ENCODE measurements around the gene CTNNA3. TPM values are rescaled to one million over a fixed set of nuclear protein-coding genes. Genes with fewer than 3 reads are reported as not detected.

The CTNNA3 gene
- total and polyA plus RNA-seq, 2 donors (not counting 3 experiments of a cell fraction or from before 2014, with no cell fraction given): not detected

DNA sequence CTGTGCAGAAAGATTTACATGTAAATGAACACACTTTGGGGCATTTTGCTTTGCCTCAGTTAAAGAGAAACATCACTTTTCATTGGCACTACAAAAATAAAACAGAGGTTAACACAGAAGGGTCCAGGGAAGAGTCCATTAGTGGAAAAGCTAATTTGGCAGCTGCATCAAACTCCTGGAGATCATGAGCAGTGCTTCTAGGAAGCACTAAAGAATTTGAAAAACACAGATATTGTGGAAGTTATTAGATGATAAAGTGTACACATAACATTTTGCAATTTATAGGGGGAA, 608.9 kb downstream of the CTNNA3 start:
- no peak overlapping the region for H3K4me3 ChIP-seq (replicated peaks in 1 of 3; ENCODE audit: insufficient read depth in 1 of 3, low read depth in 1 of 3, low read length in 3 of 3)
- TF ChIP-seq, protein P1, sequence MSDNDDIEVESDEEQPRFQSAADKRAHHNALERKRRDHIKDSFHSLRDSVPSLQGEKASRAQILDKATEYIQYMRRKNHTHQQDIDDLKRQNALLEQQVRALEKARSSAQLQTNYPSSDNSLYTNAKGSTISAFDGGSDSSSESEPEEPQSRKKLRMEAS (IDR thresholded peaks at IDR 0.05; ENCODE audit: insufficient read depth, insufficient read length): no peak
- TF ChIP-seq MYC (IDR thresholded peaks at IDR 0.05; ENCODE audit: low read depth, low read length) (no peak), EZH2 (IDR thresholded peaks at IDR 0.05; ENCODE audit: borderline replicate concordance, low read depth, low read length, severe bottlenecking) (no peak), JUN (IDR thresholded peaks at IDR 0.05; ENCODE audit: borderline replicate concordance, insufficient read depth, insufficient read length, low read depth) (no peak)
- dilution Hi-C loops (cut with MboI; ENCODE audit: extremely low pct_ligation_motif_present, low sequenced_read_pairs): no loop called here
- H3K27me3 ChIP-seq (ENCODE audit: control insufficient read depth in 2 of 2, insufficient read depth in 2 of 2, low read length in 2 of 2): no peaks in the 10 kb centered on the region
- no peaks in the 10 kb centered on the region for H4K20me1 ChIP-seq (replicated peaks; ENCODE audit: control insufficient read depth, extremely low read depth, insufficient read depth, low read length)
- H3K79me2 ChIP-seq (ENCODE audit: control insufficient read depth, insufficient read depth, low read length): no peaks in the 10 kb centered on the region
- H3K4me2 ChIP-seq (ENCODE audit: insufficient read depth, low read length): no peak overlapping the region
- ChIA-PET CTCF (no interaction called here), POLR2A (no interaction called here)
- no peaks in the 10 kb centered on the region for H3K9me3 ChIP-seq (replicated peaks; ENCODE audit: control insufficient read depth, insufficient read depth, low read length)
- intact Hi-C loops (cut with micrococcal nuclease): no loop called here
- H3K36me3 ChIP-seq (ENCODE audit: control insufficient read depth in 2 of 2, extremely low read depth in 1 of 2, insufficient read depth in 2 of 2, low read length in 2 of 2): no peaks in the 10 kb centered on the region
- DNase-seq (ENCODE audit: low read depth, low spot score): no peak
- no peak overlapping the region for H3K9ac ChIP-seq (replicated peaks; ENCODE audit: extremely low read depth, insufficient read depth, low read length)
- FAIRE-seq: no peak
- BruUV-seq (replicated peaks): no TSS peak
- H3K9me1 ChIP-seq (replicated peaks; ENCODE audit: control insufficient read depth, extremely low read depth, insufficient read depth, low read length): no peaks in the 10 kb centered on the region
- H3K4me1 ChIP-seq (ENCODE audit: control insufficient read depth, extremely low read depth, insufficient read depth, low read length): no peaks in the 10 kb centered on the region
- no peak overlapping the region for H2AFZ ChIP-seq (ENCODE audit: low read depth, low read length)
- H3K27ac ChIP-seq (ENCODE audit: insufficient read depth, low read depth, low read length): no peak overlapping the region

DNA sequence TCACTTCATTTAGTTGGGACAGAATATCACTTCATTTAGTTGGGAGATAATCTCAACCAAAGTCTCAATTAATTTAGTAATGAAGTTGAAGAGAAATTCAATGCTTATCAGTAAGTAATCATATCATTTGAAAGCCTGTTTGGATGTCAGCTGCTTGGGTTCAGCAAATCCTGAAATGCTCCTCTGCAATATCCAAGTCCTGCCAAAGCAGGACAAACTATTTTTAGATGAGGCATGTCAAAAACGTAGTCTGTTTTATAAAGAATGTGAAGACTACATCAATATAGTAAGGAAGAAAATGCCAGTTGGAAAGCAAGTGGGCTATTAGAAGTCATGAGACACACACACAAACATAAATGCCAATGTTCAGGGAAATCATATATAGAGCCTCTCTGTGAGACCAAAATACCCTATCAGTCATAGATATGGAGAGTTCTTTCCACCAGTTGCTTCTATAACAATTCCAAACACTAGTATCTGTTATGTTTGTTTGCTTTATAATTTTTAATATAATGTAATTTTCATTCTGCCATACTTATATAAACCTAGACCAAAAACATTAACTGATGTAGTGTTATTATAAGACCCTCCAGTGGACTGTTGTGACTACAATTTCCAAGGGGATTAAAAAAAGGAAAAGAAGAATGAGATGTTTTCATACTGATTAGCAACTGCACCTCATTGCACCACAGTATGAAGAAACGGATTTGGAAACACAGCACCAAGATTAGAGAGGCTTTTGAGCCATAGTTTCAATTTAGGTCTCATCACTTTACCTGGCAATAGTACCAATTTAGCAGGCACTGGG, 609.5 kb downstream of the CTNNA3 start:
- CTCF ChIA-PET: no interaction called here
- dilution Hi-C loops (cut with MboI; ENCODE audit: extremely low pct_ligation_motif_present, low sequenced_read_pairs) (no loop called here), intact Hi-C loops (cut with micrococcal nuclease) (no loop called here)
- Histone ChIP-seq H3K36me3 (ENCODE audit: control insufficient read depth in 2 of 2, extremely low read depth in 1 of 2, insufficient read depth in 2 of 2, low read length in 2 of 2) (no peaks in the 10 kb centered on the region), H3K9ac (replicated peaks; ENCODE audit: extremely low read depth, insufficient read depth, low read length) (no peak overlapping the region), H4K20me1 (replicated peaks; ENCODE audit: control insufficient read depth, extremely low read depth, insufficient read depth, low read length) (no peaks in the 10 kb centered on the region), H3K4me1 (ENCODE audit: control insufficient read depth, extremely low read depth, insufficient read depth, low read length) (no peaks in the 10 kb centered on the region), H3K9me3 (replicated peaks; ENCODE audit: control insufficient read depth, insufficient read depth, low read length) (no peaks in the 10 kb centered on the region), H3K79me2 (ENCODE audit: control insufficient read depth, insufficient read depth, low read length) (no peaks in the 10 kb centered on the region), H3K27ac (ENCODE audit: insufficient read depth, low read depth, low read length) (no peak overlapping the region), H2AFZ (ENCODE audit: low read depth, low read length) (no peak overlapping the region), H3K9me1 (replicated peaks; ENCODE audit: control insufficient read depth, extremely low read depth, insufficient read depth, low read length) (no peaks in the 10 kb centered on the region), H3K27me3 (ENCODE audit: control insufficient read depth in 2 of 2, insufficient read depth in 2 of 2, low read length in 2 of 2) (no peaks in the 10 kb centered on the region), H3K4me3 (replicated peaks in 1 of 3; ENCODE audit: insufficient read depth in 1 of 3, low read depth in 1 of 3, low read length in 3 of 3) (no peak overlapping the region), H3K4me2 (ENCODE audit: insufficient read depth, low read length) (no peak overlapping the region)
- no TSS peak for BruUV-seq (replicated peaks)
- no peak for DNase-seq (ENCODE audit: low read depth, low spot score)
- POLR2A ChIA-PET: no interaction called here
- no peak for FAIRE-seq
- TF ChIP-seq JUN (IDR thresholded peaks at IDR 0.05; ENCODE audit: borderline replicate concordance, insufficient read depth, insufficient read length, low read depth) (no peak), FOS (IDR thresholded peaks at IDR 0.05; ENCODE audit: borderline replicate concordance, insufficient read depth, low read length) (no peak), EZH2 (IDR thresholded peaks at IDR 0.05; ENCODE audit: borderline replicate concordance, low read depth, low read length, severe bottlenecking) (no peak), POLR2AphosphoS5 (IDR thresholded peaks at IDR 0.05; ENCODE audit: insufficient read depth, low read depth, low read length) (no peak), POLR2A (IDR thresholded peaks at IDR 0.05; ENCODE audit: low read depth, low read length) (no peak), GATA2 (IDR thresholded peaks at IDR 0.05; ENCODE audit: insufficient read depth, insufficient read length, low read depth, low read length) (no peak)
- TF ChIP-seq, protein P1 (IDR thresholded peaks at IDR 0.05; ENCODE audit: insufficient read depth, insufficient read length): no peak
